ENCODE measurements around the gene LRP11. TPM values are rescaled to one million over a fixed set of nuclear protein-coding genes. Genes with fewer than 3 reads are reported as not detected.
"Not testable (repeated sequence)": the region's sequence is repeated elsewhere in the genome, so short reads cannot be mapped to it uniquely, and the experiment has no call there.

Gene LRP11
- total RNA-seq, 4 donors from 2014 or later = 15.0 to 29.1 (median 24.0) TPM

DNA sequence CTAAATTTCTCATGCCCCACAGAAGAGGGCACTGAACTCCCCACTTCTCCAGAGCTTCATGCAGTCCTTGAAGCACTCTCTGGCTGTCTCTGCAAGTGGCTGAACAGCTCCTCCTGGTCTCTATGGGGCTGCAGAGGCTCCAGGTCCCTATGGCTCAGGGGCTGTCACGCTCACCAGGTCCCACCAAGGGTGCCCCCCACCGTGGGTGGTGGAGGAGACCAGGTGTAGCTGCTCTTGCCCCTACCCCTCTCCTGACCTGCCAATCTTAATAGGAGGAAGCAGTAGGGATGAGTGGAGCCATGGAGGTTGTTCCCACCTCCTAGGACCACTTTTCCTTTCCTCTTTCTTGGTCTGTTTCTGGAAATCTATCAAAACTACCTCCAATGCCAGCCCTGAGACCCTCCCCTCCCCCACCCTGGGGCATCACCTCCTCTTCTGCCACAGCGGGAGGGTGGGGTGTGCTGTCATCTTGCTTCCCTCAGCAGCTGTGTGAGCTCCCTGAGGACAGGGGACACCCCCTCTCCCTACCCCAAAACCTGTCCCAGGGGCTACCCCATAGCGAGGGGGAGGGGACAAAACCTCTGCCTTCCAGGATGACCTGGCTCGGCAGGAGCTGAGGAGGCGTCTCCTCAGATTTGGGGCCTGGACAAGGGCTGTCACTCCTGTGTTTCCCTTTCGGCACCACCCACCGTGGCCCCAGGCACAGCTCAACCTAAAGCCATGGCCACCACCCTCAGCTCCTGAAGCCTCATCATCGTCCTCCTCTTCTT is 45.7 kb upstream of the LRP11 start:
- no peaks in the 10 kb centered on the region for H3K27me3 ChIP-seq
- no peaks in the 10 kb centered on the region for H3K36me3 ChIP-seq
- TF ChIP-seq, protein P1, sequence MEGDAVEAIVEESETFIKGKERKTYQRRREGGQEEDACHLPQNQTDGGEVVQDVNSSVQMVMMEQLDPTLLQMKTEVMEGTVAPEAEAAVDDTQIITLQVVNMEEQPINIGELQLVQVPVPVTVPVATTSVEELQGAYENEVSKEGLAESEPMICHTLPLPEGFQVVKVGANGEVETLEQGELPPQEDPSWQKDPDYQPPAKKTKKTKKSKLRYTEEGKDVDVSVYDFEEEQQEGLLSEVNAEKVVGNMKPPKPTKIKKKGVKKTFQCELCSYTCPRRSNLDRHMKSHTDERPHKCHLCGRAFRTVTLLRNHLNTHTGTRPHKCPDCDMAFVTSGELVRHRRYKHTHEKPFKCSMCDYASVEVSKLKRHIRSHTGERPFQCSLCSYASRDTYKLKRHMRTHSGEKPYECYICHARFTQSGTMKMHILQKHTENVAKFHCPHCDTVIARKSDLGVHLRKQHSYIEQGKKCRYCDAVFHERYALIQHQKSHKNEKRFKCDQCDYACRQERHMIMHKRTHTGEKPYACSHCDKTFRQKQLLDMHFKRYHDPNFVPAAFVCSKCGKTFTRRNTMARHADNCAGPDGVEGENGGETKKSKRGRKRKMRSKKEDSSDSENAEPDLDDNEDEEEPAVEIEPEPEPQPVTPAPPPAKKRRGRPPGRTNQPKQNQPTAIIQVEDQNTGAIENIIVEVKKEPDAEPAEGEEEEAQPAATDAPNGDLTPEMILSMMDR (IDR thresholded peaks at IDR 0.05) = no peak
- TF ChIP-seq POLR2A (IDR thresholded peaks at IDR 0.05; ENCODE audit: low read depth) (no peak), POLR2AphosphoS5 (IDR thresholded peaks at IDR 0.05) (no peak), EP300 (IDR thresholded peaks at IDR 0.05) (no peak)
- H3K4me1 ChIP-seq = no peaks in the 10 kb centered on the region
- DNase-seq (ENCODE audit: extremely low spot score) = no peak
- peaks cover 0 to 7% (median 3%) of the 10 kb centered on the region in 4 donors for H3K9me3 ChIP-seq
- no peak overlapping the region for H3K27ac ChIP-seq (replicated peaks in 1 of 4)
- no peak overlapping the region for H3K4me3 ChIP-seq
- WGBS = 84% methylated on average over 9 of the region's 9 CpGs
- intact Hi-C loops (cut with DNase I) = no loop called here

DNA sequence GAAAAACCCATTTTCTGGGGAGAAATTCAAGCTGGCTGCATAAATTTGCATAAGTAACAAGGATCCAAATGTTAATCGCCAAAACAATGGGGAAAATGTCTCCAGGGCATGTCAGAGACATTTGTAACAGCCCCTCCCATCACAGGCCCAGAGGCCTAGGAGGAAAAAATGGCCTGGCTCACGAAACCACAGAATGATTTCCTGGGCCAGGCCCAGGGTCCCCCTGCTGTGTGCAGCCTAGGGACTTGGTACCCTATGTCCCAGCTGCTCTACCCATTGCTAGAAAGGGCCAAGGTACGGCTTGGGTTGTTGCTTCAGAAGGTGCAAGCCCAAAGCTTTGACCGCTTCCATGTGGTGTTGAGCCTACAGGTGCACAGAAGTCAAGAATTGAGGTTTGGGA is 44.3 kb upstream of the LRP11 start:
- DNase-seq (ENCODE audit: extremely low spot score); H3K4me3 ChIP-seq; intact Hi-C loops (cut with DNase I); H3K9me3 ChIP-seq; H3K36me3 ChIP-seq; H3K27me3 ChIP-seq; H3K4me1 ChIP-seq; H3K27ac ChIP-seq (replicated peaks in 1 of 4): not testable (repeated sequence)
- 79% methylated on average over 4 of the region's 4 CpGs for WGBS

DNA sequence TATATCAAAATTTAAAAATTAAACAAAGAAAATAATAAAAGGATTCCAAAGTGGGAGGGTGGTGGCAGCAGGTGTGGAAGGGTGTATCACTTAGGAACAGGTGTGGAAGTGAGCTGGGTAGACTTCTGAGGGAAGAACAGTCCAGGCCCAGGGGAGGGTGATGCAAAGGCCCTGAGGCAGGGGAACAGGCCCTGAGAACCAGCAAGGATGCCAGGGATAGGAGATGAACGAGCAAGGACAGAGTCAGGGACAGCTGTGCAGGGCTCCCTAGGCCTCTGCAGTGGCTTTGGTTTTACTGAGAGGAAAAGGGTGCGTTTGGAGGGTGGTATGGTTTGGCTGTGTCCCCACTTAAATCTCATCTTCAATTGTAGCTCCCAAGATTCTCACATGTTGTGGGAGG is 43.2 kb upstream of the LRP11 start:
- DNase-seq (ENCODE audit: extremely low spot score) = no peak
- intact Hi-C loops (cut with DNase I) = no loop called here

DNA sequence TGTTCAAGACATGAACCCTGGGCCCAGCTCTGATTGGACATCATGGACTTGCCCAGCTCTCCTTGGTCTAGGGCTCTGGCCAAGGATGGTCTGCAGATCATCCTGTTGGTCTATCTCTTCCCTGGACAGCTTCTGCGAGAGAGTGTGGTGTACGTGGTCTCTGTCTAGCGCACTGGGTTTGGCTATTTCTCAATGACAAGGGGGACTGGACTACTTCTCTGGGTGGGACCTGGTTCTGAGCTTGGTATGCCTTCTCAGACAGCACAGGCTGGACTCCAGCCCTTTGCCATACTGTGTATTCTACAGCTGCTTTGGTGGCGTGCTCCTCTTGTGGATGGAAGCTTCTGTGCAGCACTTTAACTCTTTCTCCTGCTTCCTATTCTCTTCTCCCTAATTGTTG is 42.2 kb upstream of the LRP11 start:
- TF ChIP-seq, protein P1 (IDR thresholded peaks at IDR 0.05) = no peak
- TF ChIP-seq POLR2AphosphoS5 (IDR thresholded peaks at IDR 0.05) = no peak
- no peak for TF ChIP-seq EP300 (IDR thresholded peaks at IDR 0.05)
- WGBS = 96% methylated on average over 4 of the region's 4 CpGs
- DNase-seq (ENCODE audit: extremely low spot score) = no peak
- peaks cover 0 to 7% (median 3%) of the 10 kb centered on the region in 4 donors for H3K9me3 ChIP-seq
- no peak overlapping the region for H3K27ac ChIP-seq (replicated peaks in 1 of 4)
- no peaks in the 10 kb centered on the region for H3K4me1 ChIP-seq
- H3K36me3 ChIP-seq = no peaks in the 10 kb centered on the region
- no peak overlapping the region for H3K4me3 ChIP-seq
- no peaks in the 10 kb centered on the region for H3K27me3 ChIP-seq
- intact Hi-C loops (cut with DNase I) = no loop called here

More for the DNA sequence above, 43.2 kb upstream of the LRP11 start:
- no peaks in the 10 kb centered on the region for H3K27me3 ChIP-seq
- H3K27ac ChIP-seq (replicated peaks in 1 of 4) = no peak overlapping the region
- TF ChIP-seq POLR2A (IDR thresholded peaks at IDR 0.05; ENCODE audit: low read depth) (no peak), EP300 (IDR thresholded peaks at IDR 0.05) (no peak), POLR2AphosphoS5 (IDR thresholded peaks at IDR 0.05) (no peak)
- TF ChIP-seq, protein P1 (IDR thresholded peaks at IDR 0.05) = no peak
- H3K36me3 ChIP-seq = no peaks in the 10 kb centered on the region
- no peak overlapping the region for H3K4me3 ChIP-seq
- no peaks in the 10 kb centered on the region for H3K4me1 ChIP-seq
- H3K9me3 ChIP-seq = peaks cover 0 to 7% (median 3%) of the 10 kb centered on the region in 4 donors
- 88% methylated on average over 2 of the region's 2 CpGs for WGBS

DNA sequence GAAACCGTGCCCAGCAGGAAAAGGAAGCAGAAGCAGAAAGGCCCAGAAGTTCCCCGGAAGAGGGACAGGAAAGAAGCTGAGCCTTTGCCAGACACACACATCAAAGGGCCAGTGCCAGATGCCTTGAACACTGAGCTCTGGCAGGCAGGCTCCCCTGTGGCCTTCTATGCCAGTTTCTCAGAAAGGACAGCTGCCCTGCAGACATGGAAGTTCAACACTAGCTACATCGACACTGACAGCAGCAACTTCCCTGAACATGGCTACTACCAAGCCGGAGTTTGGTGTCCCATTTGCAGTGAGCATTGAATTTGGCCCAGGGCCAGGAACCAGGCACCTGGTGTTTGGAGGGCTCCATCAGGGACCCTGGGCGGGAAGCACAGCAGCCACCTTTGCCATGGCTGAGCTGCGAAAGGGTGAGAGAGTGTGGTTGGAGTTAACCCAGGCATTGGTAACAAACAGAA is 41.8 kb upstream of the LRP11 start:
- H3K4me1 ChIP-seq = no peaks in the 10 kb centered on the region
- no peaks in the 10 kb centered on the region for H3K27me3 ChIP-seq
- no peak overlapping the region for H3K27ac ChIP-seq (replicated peaks in 1 of 4)
- 85% methylated on average over 3 of the region's 6 CpGs for WGBS
- H3K9me3 ChIP-seq = peaks cover 0 to 7% (median 3%) of the 10 kb centered on the region in 4 donors
- no peak for TF ChIP-seq POLR2A (IDR thresholded peaks at IDR 0.05; ENCODE audit: low read depth)
- no peak for TF ChIP-seq POLR2AphosphoS5 (IDR thresholded peaks at IDR 0.05)
- TF ChIP-seq, protein P1 (IDR thresholded peaks at IDR 0.05) = no peak
- no peak for TF ChIP-seq EP300 (IDR thresholded peaks at IDR 0.05)
- H3K36me3 ChIP-seq = no peaks in the 10 kb centered on the region
- intact Hi-C loops (cut with DNase I) = no loop called here
- no peak overlapping the region for H3K4me3 ChIP-seq
- no peak for DNase-seq (ENCODE audit: extremely low spot score)
